Stimulated activated CD4-positive, alpha-beta T cell treated with anti-CD3 and anti-CD28 coated beads, Interleukin-4, amount 100 ng/mL, for 48 hours (primary cell): Measurements from ENCODE around the gene MAP3K9.
"Not testable (repeated sequence)": the region's sequence is repeated elsewhere in the genome, so short reads cannot be mapped to it uniquely, and the experiment has no call there.

Experiments used
- DNase-seq, 2 donors: peaks; one replicate each; pipeline ENCODE4 v3.0.0-alpha.2; 2020; ENCODE audit warnings: low read depth in 2 of 2

The MAP3K9 gene

GRCh38 chr14:70724944-70725343, 84.4 kb downstream of the MAP3K9 start:
- no peak for DNase-seq

- no peak for DNase-seq
Measured at GRCh38 chr14:70724110-70724509, 85.2 kb downstream of the MAP3K9 start.

GRCh38 chr14:70723276-70723675, 86.0 kb downstream of the MAP3K9 start:
- DNase-seq, result no peak

GRCh38 chr14:70722418-70722817, 86.9 kb downstream of the MAP3K9 start:
- DNase-seq, result no peak

GRCh38 chr14:70721542-70721941, 87.8 kb downstream of the MAP3K9 start:
- DNase-seq, result no peak

GRCh38 chr14:70718383-70719118, 90.8 kb downstream of the MAP3K9 start:
- no peak for DNase-seq

GRCh38 chr14:70716958-70717357, 92.4 kb downstream of the MAP3K9 start:
- no peak for DNase-seq

GRCh38 chr14:70716483-70716882, 92.8 kb downstream of the MAP3K9 start:
- DNase-seq, result no peak

- DNase-seq, result peak; percentile 28 to 35
Measured at GRCh38 chr14:70714055-70714550, 95.2 kb downstream of the MAP3K9 start.

GRCh38 chr14:70713511-70713916, 95.8 kb downstream of the MAP3K9 start:
- no peak for DNase-seq

GRCh38 chr14:70713096-70713495, 96.2 kb downstream of the MAP3K9 start:
- no peak for DNase-seq

GRCh38 chr14:70711451-70711850, 97.9 kb downstream of the MAP3K9 start:
- no peak for DNase-seq

- no peak for DNase-seq
Measured at GRCh38 chr14:70709726-70710382, 99.5 kb downstream of the MAP3K9 start.

GRCh38 chr14:70708717-70709570, 100.4 kb downstream of the MAP3K9 start:
- no peak for DNase-seq

GRCh38 chr14:70707138-70708038, 101.9 kb downstream of the MAP3K9 start:
- DNase-seq, result peak in 1 of 2 donors; percentile 1

- DNase-seq, result no peak
Measured at GRCh38 chr14:70706177-70706576, 103.1 kb downstream of the MAP3K9 start.

- no peak for DNase-seq
Measured at GRCh38 chr14:70704960-70705359, 104.4 kb downstream of the MAP3K9 start.

- DNase-seq, result not testable (repeated sequence)
Measured at GRCh38 chr14:70703621-70704168, 105.6 kb downstream of the MAP3K9 start.

- no peak for DNase-seq
Measured at GRCh38 chr14:70702161-70702560, 107.2 kb downstream of the MAP3K9 start.

GRCh38 chr14:70701610-70702009, 107.7 kb downstream of the MAP3K9 start:
- no peak for DNase-seq
